H1 (cell line): ENCODE results near the gene ANKFN1. TPM values are rescaled to one million over a fixed set of nuclear protein-coding genes. Genes with fewer than 3 reads are reported as not detected.

Source experiments
- CTCF ChIA-PET: fragments of 300-600 bp; sonication (Branson Sonifier 250); formaldehyde crosslinking; loops from one replicate; lab custom pipeline; 2021; ENCODE audit not compliant: partially characterized antibody; lab: Charles Lee
- POLR2A ChIA-PET: fragments of 300-600 bp; sonication (Branson Sonifier 250); formaldehyde crosslinking; loops from one replicate; lab custom pipeline; 2021; ENCODE audit warnings: inconsistent platforms; ENCODE audit not compliant: partially characterized antibody; lab: Charles Lee
- DNase-seq, 2 experiments: peaks; one replicate each; pipeline versions ENCODE4 v3.0.0 to v3.0.0-alpha.2; 2010 to 2022; ENCODE audit warnings: low spot score in 2 of 2, low read depth in 1 of 2, mixed read lengths in 1 of 2
- FAIRE-seq: peaks from 2 replicates; lab custom pipeline; 2011; peaks lifted over from hg19 to GRCh38; lab: Jason Lieb, UNC
- H2AFZ ChIP-seq: 2 replicates; pipeline ENCODE4 v1.8.1; 2012; ENCODE audit warnings: low read length, inconsistent platforms
- H2AK5ac ChIP-seq: 2 replicates; pipeline ENCODE4 v1.6.1; 2013; ENCODE audit warnings: low read depth, low read length
- H2BK120ac ChIP-seq: replicated peaks from 2 replicates; pipeline ENCODE3; 2013; ENCODE audit warnings: low read depth, low read length, inconsistent platforms
- H2BK12ac ChIP-seq: 2 replicates; pipeline ENCODE4 v1.6.1; 2013; ENCODE audit warnings: low read depth, low read length
- H2BK15ac ChIP-seq: 2 replicates; pipeline ENCODE4 v1.6.1; 2013; ENCODE audit warnings: low read length
- H2BK20ac ChIP-seq: 2 replicates; pipeline ENCODE4 v1.6.1; 2013; ENCODE audit warnings: low read length
- H2BK5ac ChIP-seq: 2 replicates; pipeline ENCODE4 v1.6.1; 2013; ENCODE audit warnings: low read depth, low read length
- H3K14ac ChIP-seq: 2 replicates; pipeline ENCODE4 v1.6.1; 2013; ENCODE audit warnings: inconsistent platforms; ENCODE audit not compliant: insufficient read length
- H3K18ac ChIP-seq: 2 replicates; pipeline ENCODE4 v1.6.1; 2013; ENCODE audit warnings: low read length; ENCODE audit errors: extremely low read depth
- H3K23ac ChIP-seq: 2 replicates; pipeline ENCODE4 v1.6.1; 2013; ENCODE audit warnings: inconsistent platforms; ENCODE audit not compliant: insufficient read length
- H3K23me2 ChIP-seq: 2 replicates; pipeline ENCODE4 v1.6.1; 2013; ENCODE audit warnings: low read depth, low read length
- H3K27ac ChIP-seq: 2 replicates; pipeline ENCODE4 v1.6.1; 2011; ENCODE audit warnings: low read depth, low read length, inconsistent platforms
- H3K27me3 ChIP-seq, 4 experiments: replicated peaks in 1 of 4; 1 replicate in 1 of 4; 2 replicates in 3 of 4; pipeline versions ENCODE4 v1.6.1 to v1.8.1; 2011 to 2013; ENCODE audit warnings: low read length in 3 of 4, mild to moderate bottlenecking in 3 of 4, inconsistent platforms in 2 of 4, mixed read lengths in 2 of 4, moderate library complexity in 1 of 4; ENCODE audit not compliant: control insufficient read depth in 3 of 4, insufficient read depth in 3 of 4; ENCODE audit errors: extremely low read depth in 1 of 4
- H3K36me3 ChIP-seq, 4 experiments: 2 replicates each; pipeline versions ENCODE4 v1.6.1 to v1.8.1; 2011 to 2013; ENCODE audit warnings: mild to moderate bottlenecking in 4 of 4, low read length in 3 of 4, moderate library complexity in 2 of 4, control low read depth in 1 of 4, inconsistent platforms in 1 of 4; ENCODE audit not compliant: insufficient read depth in 4 of 4, control insufficient read depth in 2 of 4
- H3K4ac ChIP-seq: replicated peaks from 2 replicates; pipeline ENCODE3; 2013; ENCODE audit warnings: low read length, low read depth, mixed read lengths, inconsistent platforms; ENCODE audit not compliant: insufficient read length
- H3K4me1 ChIP-seq, 4 experiments: replicated peaks in 1 of 4; 1 replicate in 1 of 4; 2 replicates in 3 of 4; pipeline versions ENCODE4 v1.6.1 to v1.8.1; 2011 to 2013; ENCODE audit warnings: low read length in 3 of 4, inconsistent platforms in 2 of 4, mixed read lengths in 1 of 4; ENCODE audit not compliant: insufficient read depth in 4 of 4, control insufficient read depth in 3 of 4
- H3K4me2 ChIP-seq, 2 experiments: 2 replicates each; pipeline versions ENCODE4 v1.6.1 to v1.8.1; 2011 to 2013; ENCODE audit warnings: low read depth in 2 of 2, low read length in 2 of 2, control low read depth in 1 of 2, inconsistent platforms in 1 of 2, mild to moderate bottlenecking in 1 of 2; ENCODE audit not compliant: insufficient read depth in 1 of 2
- H3K4me3 ChIP-seq, 4 experiments: fragments of 200-600, 300-600 bp in 1 of 4; sonication (generic), shearing (Covaris generic), sonication (Bioruptor Twin) in 1 of 4; 2 replicates each; pipeline versions ENCODE4 v1.5.1 to v1.8.1; 2011 to 2016; ENCODE audit warnings: low read length in 4 of 4, low read depth in 3 of 4, control low read depth in 2 of 4, inconsistent platforms in 2 of 4, mild to moderate bottlenecking in 2 of 4, mixed read lengths in 1 of 4, moderate library complexity in 1 of 4; ENCODE audit not compliant: insufficient read depth in 2 of 4; ENCODE audit errors: extremely low read depth in 1 of 4
- H3K56ac ChIP-seq: replicated peaks from 2 replicates; pipeline ENCODE3; 2013; ENCODE audit warnings: low read depth, mild to moderate bottlenecking, mixed read lengths, low read length, inconsistent platforms; ENCODE audit not compliant: insufficient read length
- H3K79me1 ChIP-seq: 2 replicates; pipeline ENCODE4 v1.6.1; 2013; ENCODE audit warnings: low read depth, low read length, control low read depth
- H3K79me2 ChIP-seq, 2 experiments: 2 replicates each; pipeline versions ENCODE4 v1.6.1 to v1.8.1; 2012 to 2013; ENCODE audit warnings: low read length in 2 of 2, mild to moderate bottlenecking in 2 of 2, inconsistent platforms in 1 of 2; ENCODE audit not compliant: insufficient read depth in 2 of 2, control insufficient read depth in 1 of 2
- H3K9ac ChIP-seq, 4 experiments: replicated peaks in 1 of 4; 1 replicate in 1 of 4; 2 replicates in 3 of 4; pipeline versions ENCODE4 v1.6.1 to v1.8.1; 2011 to 2013; ENCODE audit warnings: low read depth in 3 of 4, low read length in 3 of 4, control low read depth in 2 of 4, mild to moderate bottlenecking in 2 of 4, moderate library complexity in 2 of 4, inconsistent platforms in 1 of 4; ENCODE audit errors: extremely low read depth in 1 of 4
- H3K9me3 ChIP-seq, 2 experiments: 2 replicates each; pipeline versions ENCODE4 v1.6.1 to v1.8.1; 2012 to 2013; ENCODE audit warnings: mild to moderate bottlenecking in 2 of 2, moderate library complexity in 2 of 2, control low read depth in 1 of 2, inconsistent platforms in 1 of 2, low read depth in 1 of 2, low read length in 1 of 2, mixed read lengths in 1 of 2; ENCODE audit not compliant: insufficient read depth in 2 of 2
- H4K20me1 ChIP-seq, 2 experiments: replicated peaks in 1 of 2; 2 replicates each; pipeline versions ENCODE3 to v1.8.1; 2011 to 2013; ENCODE audit warnings: inconsistent platforms in 2 of 2, low read length in 2 of 2, mild to moderate bottlenecking in 1 of 2; ENCODE audit not compliant: insufficient read depth in 2 of 2, control insufficient read depth in 1 of 2
- H4K5ac ChIP-seq: 2 replicates; pipeline ENCODE4 v1.6.1; 2013; ENCODE audit warnings: low read length, low read depth, mixed read lengths, inconsistent platforms; ENCODE audit not compliant: insufficient read length
- H4K8ac ChIP-seq: 2 replicates; pipeline ENCODE4 v1.8.0; 2013; ENCODE audit warnings: mild to moderate bottlenecking, moderate library complexity, low read length, inconsistent platforms; ENCODE audit not compliant: insufficient read depth; ENCODE audit errors: extremely low read depth
- H4K91ac ChIP-seq: replicated peaks from 2 replicates; pipeline ENCODE3; 2013; ENCODE audit warnings: low read length, mixed read lengths, inconsistent platforms; ENCODE audit not compliant: insufficient read length
- FOSL1 ChIP-seq: IDR thresholded peaks from 2 replicates; pipeline ENCODE4 v1.6.1; 2011; ENCODE audit warnings: mild to moderate bottlenecking, low read depth, low read length, moderate library complexity; ENCODE audit not compliant: insufficient read depth
- PHF8 ChIP-seq: fragments of 200-600 bp; sonication (generic); conservative IDR thresholded peaks from 2 replicates; pipeline ENCODE4 v1.7.1; 2012; ENCODE audit warnings: low read depth, mild to moderate bottlenecking, inconsistent platforms, low read length, moderate library complexity
- SUZ12 ChIP-seq: fragments of 200-600 bp; sonication (generic); IDR thresholded peaks from 2 replicates; pipeline ENCODE4 v1.6.1; 2012; ENCODE audit warnings: mild to moderate bottlenecking, inconsistent platforms, low read length, moderate library complexity, mixed read lengths
- WGBS, 2 experiments: shearing (Covaris generic) in 1 of 2; methylation state at CpG; one replicate each; pipeline versions ENCODE4 v1.1.6 to v1.1.7; 2013 to 2015; ENCODE audit warnings: low lambda C conversion rate in 2 of 2, mixed read lengths in 2 of 2, inconsistent platforms in 1 of 2, low coverage in 1 of 2, missing lambda C conversion rate in 1 of 2; ENCODE audit not compliant: insufficient replicate concordance in 2 of 2, insufficient coverage in 1 of 2, insufficient read length in 1 of 2; ENCODE audit errors: extremely low coverage in 1 of 2, missing lambda C conversion rate in 1 of 2; 5-methylcytosine and 5-hydroxymethylcytosine counted together
- polyA plus RNA-seq, 7 experiments: library from polyadenylated mRNA; depleted of rRNA in 3 of 7; stranded (reverse) in 5 of 7; unstranded in 2 of 7; fragments of >200 nt in 5 of 7; fragments of 200-250 nt in 2 of 7; gene quantifications; 1 replicate in 5 of 7; 2 replicates in 1 of 7; 4 replicates in 1 of 7; pipeline versions ENCODE4 v1.2.1 to v1.2.3, GENCODE V29; 2011 to 2013; ENCODE audit warnings: missing spikeins in 2 of 7, mixed read lengths in 2 of 7
- total RNA-seq: library from RNA; stranded (reverse); fragmentation: NEBNext Ultra II Directional; extraction: Animal tissue kit (Norgen Biotek cat#: 25700); gene quantifications from 2 replicates; pipeline ENCODE4 v1.2.1, GENCODE V29; 2021

Gene ANKFN1
- total and polyA plus RNA-seq, 2 of the 8 experiments (the other 6 are each of a cell fraction or from before 2014, with no cell fraction given), result not detected

GRCh38 chr17:56445692-56446411, 292.6 kb downstream of the ANKFN1 start:
- ChIA-PET CTCF (interaction anchor here (1.3 kb wide), 1 partner anchor 129 kb away, joined by 3 read pairs; no protein-coding TSS in a partner anchor), POLR2A (no interaction called here)
- TF ChIP-seq PHF8 (no peak), FOSL1 (no peak), SUZ12 (no peak)
- H3K4me1 ChIP-seq, result peaks cover 0 to 2% (median 0%) of the 10 kb centered on the region in 4 experiments; a peak in 1 of 7 replicates
- no peak overlapping the region for H3K56ac ChIP-seq
- H3K18ac ChIP-seq, result no peak overlapping the region
- DNase-seq, result no peak
- H3K79me1 ChIP-seq, result no peaks in the 10 kb centered on the region
- no peaks in the 10 kb centered on the region for H3K36me3 ChIP-seq
- no peak overlapping the region for H2BK120ac ChIP-seq
- no peak overlapping the region for H2AFZ ChIP-seq
- H2BK12ac ChIP-seq, result no peak overlapping the region
- no peak overlapping the region for H2AK5ac ChIP-seq
- H3K27ac ChIP-seq, result no peak overlapping the region
- H3K9ac ChIP-seq, result no peak overlapping the region
- H4K5ac ChIP-seq, result no peak overlapping the region
- no peak overlapping the region for H3K4ac ChIP-seq
- no peak for FAIRE-seq
- H3K4me2 ChIP-seq, result no peak overlapping the region
- no peak overlapping the region for H2BK5ac ChIP-seq
- no peaks in the 10 kb centered on the region for H3K9me3 ChIP-seq
- no peak overlapping the region for H3K23ac ChIP-seq
- no peak overlapping the region for H4K91ac ChIP-seq
- H3K27me3 ChIP-seq, result no peaks in the 10 kb centered on the region
- H4K8ac ChIP-seq, result no peak overlapping the region
- no peaks in the 10 kb centered on the region for H3K79me2 ChIP-seq
- no peak overlapping the region for H3K14ac ChIP-seq
- no peak overlapping the region for H2BK15ac ChIP-seq
- 0 out of 2 replicates have a peak, but pooled peaks cover 2% of the 10 kb centered on the region for H3K23me2 ChIP-seq
- H4K20me1 ChIP-seq, result no peaks in the 10 kb centered on the region
- 94% methylated on average over 9 of the region's 9 CpGs; no CpG with 5 or more reads in 1 of the 2 experiments for WGBS, 2 experiments
- H3K4me3 ChIP-seq, result no peak overlapping the region
- H2BK20ac ChIP-seq, result no peak overlapping the region
